Ishikawa (cell line): ENCODE measurements around the gene SMOC1.

ENCODE experiments used
- CEBPB ChIP-seq: IDR thresholded peaks from 2 replicates; pipeline ENCODE4 v1.6.1; 2012
- CREB1 ChIP-seq: IDR thresholded peaks from 2 replicates; pipeline ENCODE4 v1.6.1; 2012; ENCODE audit warnings: low read depth
- EGR1 ChIP-seq: IDR thresholded peaks from 2 replicates; pipeline ENCODE4 v1.6.1; 2012
- EP300 ChIP-seq: IDR thresholded peaks from 2 replicates; pipeline ENCODE4 v1.6.1; 2012; ENCODE audit warnings: borderline replicate concordance
- FOXM1 ChIP-seq: IDR thresholded peaks from 2 replicates; pipeline ENCODE4 v1.6.1; 2012; ENCODE audit warnings: low read depth, borderline replicate concordance
- NFIC ChIP-seq: IDR thresholded peaks from 2 replicates; pipeline ENCODE4 v1.6.1; 2012
- RAD21 ChIP-seq: IDR thresholded peaks from 2 replicates; pipeline ENCODE4 v1.6.1; 2012; ENCODE audit warnings: low read depth
- TAF1 ChIP-seq: IDR thresholded peaks from 2 replicates; pipeline ENCODE4 v1.6.1; 2012; ENCODE audit warnings: low read depth, mild to moderate bottlenecking
- TCF12 ChIP-seq: IDR thresholded peaks from 2 replicates; pipeline ENCODE4 v1.6.1; 2012; ENCODE audit warnings: low read depth
- TEAD4 ChIP-seq: IDR thresholded peaks from 2 replicates; pipeline ENCODE4 v1.6.1; 2012
- YY1 ChIP-seq: IDR thresholded peaks from 2 replicates; pipeline ENCODE4 v1.6.1; 2012; ENCODE audit warnings: low read depth
- ZBTB7A ChIP-seq: IDR thresholded peaks from 2 replicates; pipeline ENCODE4 v1.6.1; 2012; ENCODE audit warnings: low read depth
- TF ChIP-seq, protein P1 (sequence below): IDR thresholded peaks from 2 replicates; pipeline ENCODE4 v1.6.1; 2012
- TF ChIP-seq, protein P2 (sequence below): IDR thresholded peaks from 2 replicates; pipeline ENCODE4 v1.6.1; 2012; ENCODE audit warnings: low read depth, mild to moderate bottlenecking
- TF ChIP-seq, protein P3 (sequence below): IDR thresholded peaks from 2 replicates; pipeline ENCODE4 v1.6.1; 2012

The SMOC1 gene

DNA sequence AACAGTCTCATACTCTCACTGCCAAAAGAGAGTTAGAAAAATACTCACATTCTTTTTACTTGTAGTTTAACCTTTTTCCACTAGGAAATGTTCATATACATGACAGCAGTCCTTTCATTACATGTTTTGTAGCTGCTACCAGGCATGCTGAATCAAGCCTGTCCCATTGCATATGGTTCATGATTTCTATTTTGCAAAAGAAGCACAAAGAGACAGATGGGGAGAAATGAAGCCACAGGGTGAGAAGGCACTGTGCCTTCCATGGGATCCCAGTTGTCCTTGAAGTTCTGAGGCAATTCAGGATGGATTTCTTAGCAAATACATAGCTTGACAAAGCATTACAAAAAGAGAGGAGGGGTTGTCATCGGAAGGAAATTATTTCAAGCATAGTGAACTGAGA lies 89.5 kb downstream of the SMOC1 start:
- TF ChIP-seq, protein P1, sequence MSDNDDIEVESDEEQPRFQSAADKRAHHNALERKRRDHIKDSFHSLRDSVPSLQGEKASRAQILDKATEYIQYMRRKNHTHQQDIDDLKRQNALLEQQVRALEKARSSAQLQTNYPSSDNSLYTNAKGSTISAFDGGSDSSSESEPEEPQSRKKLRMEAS = no peak
- TF ChIP-seq EGR1 (no peak), CREB1 (no peak), TEAD4 (no peak), TAF1 (no peak)
- TF ChIP-seq, protein P2, sequence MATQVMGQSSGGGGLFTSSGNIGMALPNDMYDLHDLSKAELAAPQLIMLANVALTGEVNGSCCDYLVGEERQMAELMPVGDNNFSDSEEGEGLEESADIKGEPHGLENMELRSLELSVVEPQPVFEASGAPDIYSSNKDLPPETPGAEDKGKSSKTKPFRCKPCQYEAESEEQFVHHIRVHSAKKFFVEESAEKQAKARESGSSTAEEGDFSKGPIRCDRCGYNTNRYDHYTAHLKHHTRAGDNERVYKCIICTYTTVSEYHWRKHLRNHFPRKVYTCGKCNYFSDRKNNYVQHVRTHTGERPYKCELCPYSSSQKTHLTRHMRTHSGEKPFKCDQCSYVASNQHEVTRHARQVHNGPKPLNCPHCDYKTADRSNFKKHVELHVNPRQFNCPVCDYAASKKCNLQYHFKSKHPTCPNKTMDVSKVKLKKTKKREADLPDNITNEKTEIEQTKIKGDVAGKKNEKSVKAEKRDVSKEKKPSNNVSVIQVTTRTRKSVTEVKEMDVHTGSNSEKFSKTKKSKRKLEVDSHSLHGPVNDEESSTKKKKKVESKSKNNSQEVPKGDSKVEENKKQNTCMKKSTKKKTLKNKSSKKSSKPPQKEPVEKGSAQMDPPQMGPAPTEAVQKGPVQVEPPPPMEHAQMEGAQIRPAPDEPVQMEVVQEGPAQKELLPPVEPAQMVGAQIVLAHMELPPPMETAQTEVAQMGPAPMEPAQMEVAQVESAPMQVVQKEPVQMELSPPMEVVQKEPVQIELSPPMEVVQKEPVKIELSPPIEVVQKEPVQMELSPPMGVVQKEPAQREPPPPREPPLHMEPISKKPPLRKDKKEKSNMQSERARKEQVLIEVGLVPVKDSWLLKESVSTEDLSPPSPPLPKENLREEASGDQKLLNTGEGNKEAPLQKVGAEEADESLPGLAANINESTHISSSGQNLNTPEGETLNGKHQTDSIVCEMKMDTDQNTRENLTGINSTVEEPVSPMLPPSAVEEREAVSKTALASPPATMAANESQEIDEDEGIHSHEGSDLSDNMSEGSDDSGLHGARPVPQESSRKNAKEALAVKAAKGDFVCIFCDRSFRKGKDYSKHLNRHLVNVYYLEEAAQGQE = no peak

DNA sequence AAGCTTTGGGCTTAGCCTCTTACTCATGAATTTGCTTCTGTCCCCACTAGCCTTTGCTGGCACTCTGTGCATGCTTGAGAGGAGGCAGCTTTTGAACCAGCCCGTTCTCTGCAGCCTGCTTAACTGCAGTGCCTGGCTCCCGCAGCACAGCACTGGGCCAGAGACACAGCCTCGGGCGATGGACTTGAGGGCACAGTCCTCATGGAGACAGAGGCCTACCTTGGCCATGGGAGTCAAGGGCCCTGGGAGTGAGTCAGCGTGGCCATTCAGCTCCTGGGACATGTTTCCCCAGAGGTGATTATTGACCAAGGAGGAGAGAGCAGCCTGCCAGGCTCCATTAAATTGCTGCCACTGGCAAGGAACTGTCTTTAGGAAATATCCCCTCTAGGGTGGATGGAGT lies 93.5 kb downstream of the SMOC1 start:
- TF ChIP-seq NFIC (no peak), FOXM1 (no peak), YY1 (no peak), RAD21 (no peak), TCF12 (no peak), CEBPB (no peak), TAF1 (no peak), EGR1 (no peak)
- TF ChIP-seq, protein P1 = no peak
- TF ChIP-seq, protein P3, sequence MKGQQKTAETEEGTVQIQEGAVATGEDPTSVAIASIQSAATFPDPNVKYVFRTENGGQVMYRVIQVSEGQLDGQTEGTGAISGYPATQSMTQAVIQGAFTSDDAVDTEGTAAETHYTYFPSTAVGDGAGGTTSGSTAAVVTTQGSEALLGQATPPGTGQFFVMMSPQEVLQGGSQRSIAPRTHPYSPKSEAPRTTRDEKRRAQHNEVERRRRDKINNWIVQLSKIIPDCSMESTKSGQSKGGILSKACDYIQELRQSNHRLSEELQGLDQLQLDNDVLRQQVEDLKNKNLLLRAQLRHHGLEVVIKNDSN = no peak
- TF ChIP-seq, protein P2 = no peak

DNA sequence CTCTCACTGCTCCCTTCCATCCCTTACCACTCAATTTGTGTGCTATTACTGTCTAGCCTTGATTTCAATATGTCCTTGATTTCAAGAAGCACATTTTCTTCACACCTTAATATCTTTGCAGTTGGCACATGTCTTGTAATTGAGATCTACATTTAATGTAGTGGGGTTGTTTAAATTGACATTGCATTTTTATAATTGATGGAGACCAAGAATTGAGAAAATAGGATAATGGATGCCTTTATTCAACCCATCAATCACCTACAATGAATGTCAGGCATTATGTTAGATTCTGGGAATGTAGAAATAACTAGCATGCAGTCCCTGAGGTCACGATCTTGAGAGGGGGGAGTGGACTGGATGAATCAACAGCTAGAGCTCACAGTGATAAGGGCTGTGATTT lies 94.6 kb downstream of the SMOC1 start:
- TF ChIP-seq, protein P1 = no peak
- TF ChIP-seq, protein P3 = no peak
- no peak for TF ChIP-seq CREB1
- no peak for TF ChIP-seq CEBPB
- TF ChIP-seq ZBTB7A = no peak
- no peak for TF ChIP-seq YY1
- no peak for TF ChIP-seq NFIC
- TF ChIP-seq, protein P2 = no peak
- no peak for TF ChIP-seq EGR1
- TF ChIP-seq TEAD4 = no peak
- no peak for TF ChIP-seq FOXM1
- TF ChIP-seq TAF1 = no peak
- no peak for TF ChIP-seq TCF12
- TF ChIP-seq EP300 = no peak
- no peak for TF ChIP-seq RAD21

DNA sequence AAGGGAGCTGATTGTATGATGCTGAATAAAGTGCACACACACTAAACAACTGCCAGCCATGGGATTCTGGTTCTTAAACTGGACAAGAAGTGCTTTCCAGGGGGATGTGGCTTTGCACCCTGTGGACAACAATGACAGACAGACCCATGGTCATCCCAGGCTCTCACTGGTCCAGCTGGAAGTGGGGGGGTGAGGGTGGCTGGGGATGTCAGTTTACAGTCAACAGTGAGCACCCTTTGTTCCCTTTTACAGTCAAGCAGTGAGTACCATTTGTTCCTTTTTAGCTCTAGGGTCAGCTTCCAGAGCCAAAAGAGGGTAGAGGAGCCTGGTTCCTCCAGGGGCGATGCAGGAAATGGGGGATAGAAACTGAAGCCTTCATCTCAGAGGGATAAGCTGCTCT lies 100.7 kb downstream of the SMOC1 start:
- TF ChIP-seq RAD21 = no peak
- TF ChIP-seq, protein P2 = no peak
- no peak for TF ChIP-seq EP300
- TF ChIP-seq YY1 = no peak
- no peak for TF ChIP-seq CEBPB
- TF ChIP-seq, protein P3 = no peak
- no peak for TF ChIP-seq ZBTB7A
- no peak for TF ChIP-seq TEAD4
- TF ChIP-seq CREB1 = no peak
- no peak for TF ChIP-seq TAF1
- no peak for TF ChIP-seq EGR1
- TF ChIP-seq, protein P1 = no peak
- no peak for TF ChIP-seq TCF12
- no peak for TF ChIP-seq NFIC
- TF ChIP-seq FOXM1 = no peak
